Esophagus squamous epithelium (tissue), 5 donors: Measurements from ENCODE around the gene DENND1B. TPM values are rescaled to one million over a fixed set of nuclear protein-coding genes. Genes with fewer than 3 reads are reported as not detected.
A peak's percentile ranks its signal among the peaks of the same experiment; 100 is the strongest.

Experiments used
- DNase-seq: peaks from one replicate; lab custom pipeline; 2025; lab: John Stamatoyannopoulos, UW
- H3K27ac ChIP-seq, 4 donors: fragments of 200-600 bp; sonication (generic); one replicate each; pipeline ENCODE4 v1.5.1; 2016 to 2019; ENCODE audit warnings: mild to moderate bottlenecking in 1 of 4
- H3K27me3 ChIP-seq, 4 donors: fragments of 200-600 bp; sonication (generic); 1 replicate in 3 of 4; 2 replicates in 1 of 4; pipeline versions ENCODE4 v1.5.1 to v1.6.0; 2017 to 2021; ENCODE audit warnings: antibody characterized with exemption in 1 of 4
- H3K36me3 ChIP-seq, 3 donors: fragments of 200-600 bp; sonication (generic); one replicate each; pipeline ENCODE4 v1.5.1; 2016 to 2019
- H3K4me1 ChIP-seq, 3 donors: fragments of 200-600 bp; sonication (generic); one replicate each; pipeline ENCODE4 v1.5.1; 2017 to 2019
- H3K4me3 ChIP-seq, 4 donors: fragments of 200-600 bp; sonication (generic); 1 replicate in 3 of 4; 2 replicates in 1 of 4; pipeline ENCODE4 v1.5.1; 2016 to 2019; ENCODE audit warnings: mild to moderate bottlenecking in 2 of 4, moderate library complexity in 1 of 4
- H3K9me3 ChIP-seq, 3 donors: fragments of 200-600 bp; sonication (generic); one replicate each; pipeline ENCODE4 v1.5.1; 2016 to 2019
- CTCF ChIP-seq, 6 experiments: fragments of 450-650 bp in 4 of 6; fragments of 200-600 bp in 2 of 6; sonication (generic) in 2 of 6; IDR thresholded peaks; one replicate each; pipeline ENCODE4 v1.5.1; 2016 to 2019; ENCODE audit warnings: antibody characterized with exemption in 6 of 6, mild to moderate bottlenecking in 4 of 6, moderate library complexity in 4 of 6
- POLR2A ChIP-seq, 4 donors: fragments of 450-650 bp; IDR thresholded peaks; one replicate each; pipeline ENCODE4 v1.6.1; 2017; ENCODE audit warnings: antibody characterized with exemption in 4 of 4, mild to moderate bottlenecking in 4 of 4, moderate library complexity in 3 of 4
- WGBS, 2 donors: methylation state at CpG; one replicate each; pipeline ENCODE4 v1.1.5; 2018; 5-methylcytosine and 5-hydroxymethylcytosine counted together
- intact Hi-C: fragments of 100-400 bp; cut with DNase I; formaldehyde crosslinking; loops from one replicate; pipeline ENCODE4 v1.15.0; 2022
- total RNA-seq, 4 donors: library from RNA; depleted of rRNA; stranded (reverse); fragments of >200 nt; gene quantifications; one replicate each; pipeline ENCODE4 v1.1.0, GENCODE V29; 2016
- donor health status: DM: yes; HTN: yes; CAD: no.

DENND1B gene
- total RNA-seq, 4 donors from 2014 or later = 13.6 to 25.5 (median 18.2) TPM

DNA sequence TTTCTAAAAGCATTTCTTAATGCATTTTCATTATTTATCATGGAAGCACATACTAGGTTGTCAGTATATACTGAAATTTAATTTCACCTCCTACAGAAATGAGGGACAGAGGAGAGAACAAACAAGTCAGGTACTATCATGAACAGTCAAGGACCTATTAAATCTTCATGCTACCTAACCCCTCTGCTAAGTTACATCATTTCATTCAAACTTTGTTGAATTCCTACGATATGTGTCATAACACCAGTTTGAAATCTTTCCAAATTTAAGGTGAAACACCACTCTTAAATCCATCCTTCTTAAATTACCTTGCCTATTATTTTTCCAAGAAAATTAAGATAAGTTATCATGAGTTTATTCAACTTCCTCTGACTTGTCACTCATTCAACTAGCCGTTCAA, 78.9 kb downstream of the DENND1B start:
- Histone ChIP-seq H3K27me3 (no peaks in the 10 kb centered on the region), H3K9me3 (no peaks in the 10 kb centered on the region), H3K4me3 (no peak overlapping the region), H3K27ac (no peak overlapping the region), H3K36me3 (no peaks in the 10 kb centered on the region), H3K4me1 (no peaks in the 10 kb centered on the region)
- TF ChIP-seq CTCF (IDR thresholded peaks at IDR 0.05) (no peak), POLR2A (IDR thresholded peaks at IDR 0.05) (no peak)
- no peak for DNase-seq
- 49 to 62% methylated on average over 2 of the region's 2 CpGs for WGBS, 2 donors
- intact Hi-C loops = no loop called here

DNA sequence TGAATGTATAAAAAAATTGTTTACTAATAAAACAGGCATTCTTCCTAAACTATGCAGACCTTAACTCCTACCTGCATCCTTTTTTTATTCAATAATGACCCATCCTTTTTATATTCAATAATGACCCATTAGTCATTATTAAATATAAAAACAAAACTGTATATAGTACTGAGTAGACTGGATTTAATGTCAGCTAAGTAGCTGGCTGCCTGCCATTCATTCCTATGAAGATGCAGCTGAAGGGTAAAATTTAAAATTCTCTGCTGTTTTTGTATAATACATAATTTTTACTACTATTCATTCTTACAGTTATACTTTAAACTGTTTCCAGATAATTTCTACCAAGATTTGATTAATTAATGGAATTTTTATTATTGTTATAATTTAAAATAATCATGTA, 79.3 kb downstream of the DENND1B start:
- intact Hi-C loops = no loop called here
- Histone ChIP-seq H3K36me3 (no peaks in the 10 kb centered on the region), H3K4me3 (no peak overlapping the region), H3K9me3 (no peaks in the 10 kb centered on the region), H3K27ac (no peak overlapping the region), H3K27me3 (no peaks in the 10 kb centered on the region), H3K4me1 (no peaks in the 10 kb centered on the region)
- DNase-seq = no peak
- TF ChIP-seq POLR2A (IDR thresholded peaks at IDR 0.05) (no peak), CTCF (IDR thresholded peaks at IDR 0.05) (no peak)

DNA sequence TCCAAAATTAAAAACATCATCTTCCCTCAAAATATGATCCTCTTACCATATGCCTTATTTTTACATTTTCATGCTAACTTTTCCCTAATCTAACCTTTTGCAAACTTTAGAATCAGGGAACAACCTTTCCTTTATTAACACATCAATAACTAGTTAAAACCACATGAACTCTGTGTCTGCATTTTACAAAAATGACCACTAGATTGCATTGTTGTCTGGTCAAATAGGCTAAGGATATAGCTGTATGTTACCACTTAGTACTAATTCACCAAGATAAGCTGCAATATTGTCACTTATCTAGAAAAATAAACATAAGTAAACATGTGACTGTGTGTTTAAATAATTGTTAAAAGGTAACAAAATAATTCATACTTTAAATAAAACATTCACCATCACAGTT, 82.3 kb downstream of the DENND1B start:
- Histone ChIP-seq H3K9me3 (peaks cover 0 to 11% (median 7%) of the 10 kb centered on the region in 3 donors), H3K4me1 (no peaks in the 10 kb centered on the region), H3K27me3 (no peaks in the 10 kb centered on the region), H3K36me3 (peaks cover 0 to 19% (median 0%) of the 10 kb centered on the region in 3 donors), H3K27ac (no peak overlapping the region), H3K4me3 (no peak overlapping the region)
- DNase-seq = no peak
- intact Hi-C loops = no loop called here
- TF ChIP-seq CTCF (IDR thresholded peaks at IDR 0.05) = peak in 2 of 6 experiments; percentile 19 to 23
- no peak for TF ChIP-seq POLR2A (IDR thresholded peaks at IDR 0.05)

- peaks cover 0 to 12% (median 7%) of the 10 kb centered on the region in 3 donors for H3K9me3 ChIP-seq
- H3K36me3 ChIP-seq = peaks cover 0 to 19% (median 0%) of the 10 kb centered on the region in 3 donors
- no peak for TF ChIP-seq CTCF (IDR thresholded peaks at IDR 0.05)
- no peak for TF ChIP-seq POLR2A (IDR thresholded peaks at IDR 0.05)
- no peak overlapping the region for H3K4me3 ChIP-seq
- DNase-seq = no peak
- intact Hi-C loops = no loop called here
- WGBS, 2 donors = 74 to 79% methylated on average over 1 of the region's 1 CpG
- H3K4me1 ChIP-seq = no peaks in the 10 kb centered on the region
- H3K27me3 ChIP-seq = no peaks in the 10 kb centered on the region
- H3K27ac ChIP-seq = no peak overlapping the region
Measured at GRCh38 chr1:197691816-197692215, 83.5 kb downstream of the DENND1B start.

- H3K9me3 ChIP-seq = peaks cover 0 to 12% (median 7%) of the 10 kb centered on the region in 3 donors
- DNase-seq = no peak
- TF ChIP-seq POLR2A (IDR thresholded peaks at IDR 0.05) (no peak), CTCF (IDR thresholded peaks at IDR 0.05) (no peak)
- no peak overlapping the region for H3K4me3 ChIP-seq
- 82 to 100% methylated on average over 3 of the region's 3 CpGs for WGBS, 2 donors
- no peaks in the 10 kb centered on the region for H3K27me3 ChIP-seq
- peaks cover 0 to 19% (median 0%) of the 10 kb centered on the region in 3 donors for H3K36me3 ChIP-seq
- no peak overlapping the region for H3K27ac ChIP-seq
- intact Hi-C loops = no loop called here
- H3K4me1 ChIP-seq = no peaks in the 10 kb centered on the region
Measured at GRCh38 chr1:197690074-197690473, 85.2 kb downstream of the DENND1B start.
